GM10266 (cell line): Measurements from ENCODE around the gene PIAS1.
"Not testable (repeated sequence)": the region's sequence is repeated elsewhere in the genome, so short reads cannot be mapped to it uniquely, and the experiment has no call there.

Source experiments
- DNase-seq: peaks from one replicate; pipeline ENCODE4 v3.0.0; 2012; ENCODE audit errors: extremely low spot score
- CTCF ChIP-seq: IDR thresholded peaks from 2 replicates; pipeline ENCODE4 v1.5.1; 2012; ENCODE audit warnings: mild to moderate bottlenecking, low read depth; ENCODE audit not compliant: control insufficient read depth, insufficient read depth; ENCODE audit errors: missing control alignments

Gene PIAS1

GRCh38 chr15:68232937-68233336 is 178.8 kb downstream of the PIAS1 start:
- DNase-seq, result no peak
- no peak for TF ChIP-seq CTCF

DNA sequence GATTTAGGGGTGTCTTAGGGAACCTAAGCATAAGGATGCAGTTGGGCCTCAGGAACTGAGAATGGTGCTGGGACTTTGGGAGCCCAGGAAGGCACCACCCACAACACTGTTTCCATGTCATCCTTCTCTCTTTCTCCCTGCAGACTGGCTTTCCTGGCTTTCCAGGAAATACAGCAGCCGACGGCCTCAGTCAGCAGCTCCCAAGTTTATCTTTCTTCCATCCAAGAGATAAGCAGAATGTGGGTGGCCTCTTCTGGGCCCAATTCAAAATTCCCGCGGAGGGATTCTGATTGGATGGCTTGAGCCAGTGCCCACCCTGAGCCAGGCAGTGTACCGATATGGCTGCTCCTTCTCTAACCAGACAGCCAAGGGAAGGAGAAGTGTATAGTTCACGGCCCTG is 179.9 kb downstream of the PIAS1 start:
- no peak for DNase-seq
- TF ChIP-seq CTCF, result no peak

DNA sequence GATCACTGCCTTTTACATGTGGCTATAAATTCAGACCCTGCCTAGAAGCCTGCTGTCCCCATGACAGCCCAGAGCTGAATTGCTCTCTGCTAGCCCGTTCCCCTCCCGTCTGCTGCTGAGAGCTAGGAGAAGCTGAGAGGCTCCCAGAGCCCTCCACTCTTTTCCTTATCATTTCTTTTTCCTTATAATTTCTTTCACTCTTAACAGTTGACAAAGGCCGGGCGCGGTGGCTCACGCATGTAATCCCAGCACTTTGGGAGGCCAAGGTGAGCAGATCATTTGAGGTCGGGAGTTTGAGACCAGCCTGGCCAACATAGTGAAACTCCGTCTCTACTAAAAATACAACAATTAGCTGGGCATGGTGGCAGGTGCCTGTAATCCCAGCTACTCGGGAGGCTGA is 180.4 kb downstream of the PIAS1 start:
- not testable (repeated sequence) for DNase-seq

GRCh38 chr15:68235022-68235421 is 180.9 kb downstream of the PIAS1 start:
- DNase-seq, result no peak
- no peak for TF ChIP-seq CTCF

DNA sequence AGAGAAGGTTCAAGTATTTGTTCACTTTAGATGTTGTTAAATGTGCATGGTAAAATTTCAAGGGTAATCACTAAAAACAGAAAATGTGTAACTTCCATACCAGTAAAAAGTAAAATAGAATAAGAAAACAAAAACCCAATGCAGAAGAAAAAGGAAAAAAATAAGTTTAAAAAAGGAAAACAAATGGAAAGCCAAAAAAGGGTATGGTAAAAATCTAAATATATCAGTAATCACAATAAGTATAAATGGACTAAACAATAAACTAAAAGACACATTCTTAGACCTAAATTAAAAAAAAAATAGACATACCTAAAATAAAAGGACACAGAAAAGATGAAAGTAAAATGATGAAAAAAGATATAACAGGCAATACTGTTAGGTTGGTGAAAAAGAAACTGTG is 184.9 kb downstream of the PIAS1 start:
- no peak for DNase-seq
- no peak for TF ChIP-seq CTCF

- no peak for DNase-seq
- no peak for TF ChIP-seq CTCF
Measured at GRCh38 chr15:68241088-68241935, 187.2 kb downstream of the PIAS1 start.
